Loucy (cell line): ENCODE measurements around the gene CASD1.

Experiments used
- EZH2phosphoT487 ChIP-seq: fragments of 200-600 bp; IDR thresholded peaks from 2 replicates; pipeline ENCODE4 v1.6.1; 2018; ENCODE audit warnings: antibody characterized with exemption, mild to moderate bottlenecking, moderate library complexity, borderline replicate concordance
- TF ChIP-seq, protein P1 (sequence below): fragments of 200-600 bp; sonication (generic); conservative IDR thresholded peaks from 2 replicates; pipeline ENCODE4 v1.5.1; 2014; ENCODE audit warnings: mild to moderate bottlenecking, antibody characterized with exemption, low read length

GRCh38 chr7:94594882-94595281 is 85.3 kb downstream of the CASD1 start:
- TF ChIP-seq, protein P1, sequence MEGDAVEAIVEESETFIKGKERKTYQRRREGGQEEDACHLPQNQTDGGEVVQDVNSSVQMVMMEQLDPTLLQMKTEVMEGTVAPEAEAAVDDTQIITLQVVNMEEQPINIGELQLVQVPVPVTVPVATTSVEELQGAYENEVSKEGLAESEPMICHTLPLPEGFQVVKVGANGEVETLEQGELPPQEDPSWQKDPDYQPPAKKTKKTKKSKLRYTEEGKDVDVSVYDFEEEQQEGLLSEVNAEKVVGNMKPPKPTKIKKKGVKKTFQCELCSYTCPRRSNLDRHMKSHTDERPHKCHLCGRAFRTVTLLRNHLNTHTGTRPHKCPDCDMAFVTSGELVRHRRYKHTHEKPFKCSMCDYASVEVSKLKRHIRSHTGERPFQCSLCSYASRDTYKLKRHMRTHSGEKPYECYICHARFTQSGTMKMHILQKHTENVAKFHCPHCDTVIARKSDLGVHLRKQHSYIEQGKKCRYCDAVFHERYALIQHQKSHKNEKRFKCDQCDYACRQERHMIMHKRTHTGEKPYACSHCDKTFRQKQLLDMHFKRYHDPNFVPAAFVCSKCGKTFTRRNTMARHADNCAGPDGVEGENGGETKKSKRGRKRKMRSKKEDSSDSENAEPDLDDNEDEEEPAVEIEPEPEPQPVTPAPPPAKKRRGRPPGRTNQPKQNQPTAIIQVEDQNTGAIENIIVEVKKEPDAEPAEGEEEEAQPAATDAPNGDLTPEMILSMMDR = no peak
- no peak for TF ChIP-seq EZH2phosphoT487
